GM23338 (cell line): ENCODE data around the gene CADPS. TPM values are rescaled to one million over a fixed set of nuclear protein-coding genes. Genes with fewer than 3 reads are reported as not detected.

Experiments
- ATAC-seq: fragments of 200-7000 bp; cut with Tn5 transposase; 3 replicates; pipeline ENCODE4 v1.9.1; 2020
- DNase-seq: peaks from one replicate; pipeline ENCODE4 v3.0.0-alpha.2; 2015; ENCODE audit warnings: low spot score
- H2AFZ ChIP-seq: fragments of 200-600 bp; sonication (generic); 2 replicates; pipeline ENCODE4 v1.8.0; 2016; ENCODE audit warnings: antibody characterized with exemption, mild to moderate bottlenecking, moderate library complexity
- H3F3A ChIP-seq: fragments of 200-600 bp; sonication (generic); replicated peaks from 2 replicates; pipeline ENCODE4 v1.8.0; 2017; ENCODE audit warnings: antibody characterized with exemption, mixed run types, low read depth
- H3K27ac ChIP-seq: fragments of 200-600 bp; sonication (generic); 2 replicates; pipeline ENCODE4 v1.6.1; 2016; ENCODE audit warnings: low read depth
- H3K27me3 ChIP-seq: fragments of 200-600 bp; sonication (generic); 2 replicates; pipeline ENCODE4 v1.8.0; 2016; ENCODE audit warnings: mild to moderate bottlenecking, mixed run types, moderate library complexity; ENCODE audit not compliant: insufficient read depth
- H3K36me3 ChIP-seq: fragments of 200-600 bp; sonication (generic); 2 replicates; pipeline ENCODE4 v1.8.0; 2016; ENCODE audit warnings: mild to moderate bottlenecking; ENCODE audit not compliant: insufficient read depth
- H3K4me1 ChIP-seq: fragments of 200-600 bp; sonication (generic); 2 replicates; pipeline ENCODE4 v1.8.0; 2016; ENCODE audit warnings: mild to moderate bottlenecking, moderate library complexity; ENCODE audit not compliant: insufficient read depth
- H3K4me2 ChIP-seq: fragments of 200-600 bp; sonication (generic); 2 replicates; pipeline ENCODE4 v1.7.1; 2017; ENCODE audit warnings: mixed run types
- H3K4me3 ChIP-seq: fragments of 200-600 bp; sonication (generic); 2 replicates; pipeline ENCODE4 v1.6.1; 2016; ENCODE audit warnings: mixed run types
- H3K79me2 ChIP-seq: fragments of 200-600 bp; sonication (generic); replicated peaks from 2 replicates; pipeline ENCODE4 v1.8.0; 2017; ENCODE audit warnings: mild to moderate bottlenecking; ENCODE audit not compliant: insufficient read depth
- H3K9me2 ChIP-seq: fragments of 200-600 bp; sonication (generic); 2 replicates; pipeline ENCODE4 v1.8.0; 2017; ENCODE audit not compliant: insufficient read depth
- H4K20me1 ChIP-seq: fragments of 200-600 bp; sonication (generic); replicated peaks from 2 replicates; pipeline ENCODE4 v1.8.0; 2017; ENCODE audit warnings: mild to moderate bottlenecking; ENCODE audit not compliant: insufficient read depth
- H3K27ac Mint-ChIP-seq: 2 replicates; pipeline ENCODE4 v1.8.0; 2020; ENCODE audit warnings: inconsistent platforms, mild to moderate bottlenecking, moderate library complexity, mixed read lengths
- H3K27me3 Mint-ChIP-seq: 3 replicates; pipeline ENCODE4 v1.8.0; 2022; ENCODE audit warnings: low read depth, mild to moderate bottlenecking, moderate library complexity, mixed read lengths, inconsistent platforms; ENCODE audit not compliant: insufficient read depth, poor library complexity
- H3K36me3 Mint-ChIP-seq: 3 replicates; pipeline ENCODE4 v1.8.0; 2021; ENCODE audit warnings: low read depth, mild to moderate bottlenecking, inconsistent platforms, moderate library complexity, mixed read lengths
- H3K4me1 Mint-ChIP-seq: 3 replicates; pipeline ENCODE4 v1.8.0; 2020; ENCODE audit warnings: mild to moderate bottlenecking, inconsistent platforms, mixed read lengths
- H3K4me3 Mint-ChIP-seq: 3 replicates; pipeline ENCODE4 v1.8.0; 2021; ENCODE audit warnings: moderate library complexity, mild to moderate bottlenecking, inconsistent platforms, mixed read lengths
- H3K9me3 Mint-ChIP-seq: 3 replicates; pipeline ENCODE4 v1.8.0; 2020; ENCODE audit warnings: moderate library complexity, mild to moderate bottlenecking, inconsistent platforms, mixed read lengths
- CREB1 ChIP-seq: fragments of 250-450 bp; sonication (Bioruptor Pico); IDR thresholded peaks from 2 replicates; pipeline ENCODE4 v1.5.0; 2020; ENCODE audit warnings: low read depth, mild to moderate bottlenecking, moderate library complexity
- ETS1 ChIP-seq: IDR thresholded peaks from 2 replicates; pipeline ENCODE4 v1.6.1; 2016; ENCODE audit warnings: antibody characterized with exemption
- EZH2 ChIP-seq: fragments of 200-600 bp; sonication (generic); IDR thresholded peaks from one replicate; pipeline ENCODE4 v1.8.0; 2017; ENCODE audit warnings: antibody characterized with exemption, mild to moderate bottlenecking, low read depth; ENCODE audit not compliant: unreplicated experiment
- EZH2phosphoT487 ChIP-seq: fragments of 200-600 bp; sonication (generic); IDR thresholded peaks from one replicate; pipeline ENCODE4 v1.8.1; 2018; ENCODE audit warnings: antibody characterized with exemption; ENCODE audit not compliant: unreplicated experiment
- JUNB ChIP-seq: IDR thresholded peaks from one replicate; pipeline ENCODE4 v1.6.1; 2016; ENCODE audit warnings: antibody characterized with exemption; ENCODE audit not compliant: unreplicated experiment
- POLR2AphosphoS5 ChIP-seq: IDR thresholded peaks from 2 replicates; pipeline ENCODE4 v1.6.1; 2016; ENCODE audit warnings: antibody characterized with exemption, low read depth
- REST ChIP-seq: IDR thresholded peaks from one replicate; pipeline ENCODE4 v1.6.1; 2018; ENCODE audit warnings: antibody characterized with exemption; ENCODE audit not compliant: unreplicated experiment
- ZNF114 ChIP-seq: fragments of 250-450 bp; sonication (Bioruptor Pico); IDR thresholded peaks from 2 replicates; pipeline ENCODE4 v1.5.0; 2020; ENCODE audit warnings: mild to moderate bottlenecking, moderate library complexity
- ZNF331 ChIP-seq: fragments of 250-450 bp; sonication (Bioruptor Pico); IDR thresholded peaks from 2 replicates; pipeline ENCODE4 v1.5.0; 2020; ENCODE audit warnings: low read depth, mild to moderate bottlenecking, moderate library complexity
- ZNF462 ChIP-seq: fragments of 250-450 bp; sonication (Bioruptor Pico); IDR thresholded peaks from 2 replicates; pipeline ENCODE4 v1.5.0; 2020; ENCODE audit warnings: mild to moderate bottlenecking, moderate library complexity
- polyA plus RNA-seq: library from polyadenylated mRNA; unstranded; fragments of >200 nt; fragmentation: Nextera tagmentation; extraction: Ambion mirVana; gene quantifications from 2 replicates; pipeline ENCODE4 v1.2.1, GENCODE V29; 2016
- total RNA-seq: library from RNA; depleted of rRNA; stranded (reverse); fragments of >200 nt; shearing (Covaris generic); gene quantifications from 2 replicates; pipeline ENCODE4 v1.2.3, GENCODE V29; 2014

Gene CADPS
- total and polyA plus RNA-seq, 2 experiments from 2014 or later: 14.7 to 22.0 TPM

GRCh38 chr3:62696011-62696410, 179.2 kb downstream of the CADPS start:
- H3K27me3 ChIP-seq: no peaks in the 10 kb centered on the region
- H3K4me1 ChIP-seq: no peaks in the 10 kb centered on the region
- H4K20me1 ChIP-seq: no peaks in the 10 kb centered on the region
- H3K36me3 Mint-ChIP-seq: no peaks in the 10 kb centered on the region
- no peak for DNase-seq
- no peak for ATAC-seq
- no peak overlapping the region for H3K4me3 ChIP-seq
- H3K36me3 ChIP-seq: no peaks in the 10 kb centered on the region
- H3F3A ChIP-seq: no peaks in the 10 kb centered on the region
- no peaks in the 10 kb centered on the region for H3K79me2 ChIP-seq
- H3K4me2 ChIP-seq: no peak overlapping the region
- H3K27me3 Mint-ChIP-seq: peaks cover 4% of the 10 kb centered on the region
- no peak overlapping the region for H3K27ac Mint-ChIP-seq
- peaks cover 11% of the 10 kb centered on the region for H3K4me1 Mint-ChIP-seq
- no peak overlapping the region for H3K4me3 Mint-ChIP-seq
- H3K9me2 ChIP-seq: peaks cover 5% of the 10 kb centered on the region; the same call in 1 of the 2 replicates
- no peak overlapping the region for H3K27ac ChIP-seq
- TF ChIP-seq ZNF114 (CRISPR knock-in tag): no peak
- no peak for TF ChIP-seq POLR2AphosphoS5
- no peaks in the 10 kb centered on the region for H3K9me3 Mint-ChIP-seq
- no peak overlapping the region for H2AFZ ChIP-seq

GRCh38 chr3:62688812-62689211, 186.4 kb downstream of the CADPS start:
- ATAC-seq: no peak
- Histone ChIP-seq H3K4me3 (no peak overlapping the region), H3F3A (no peaks in the 10 kb centered on the region), H3K4me1 (no peaks in the 10 kb centered on the region), H3K27me3 (no peaks in the 10 kb centered on the region), H3K79me2 (no peaks in the 10 kb centered on the region), H2AFZ (no peak overlapping the region), H4K20me1 (no peaks in the 10 kb centered on the region), H3K36me3 (no peaks in the 10 kb centered on the region), H3K4me2 (no peak overlapping the region), H3K27ac (no peak overlapping the region), H3K9me2 (0 out of 2 replicates have a peak, but pooled peaks cover 3% of the 10 kb centered on the region)
- Mint-ChIP-seq H3K36me3 (no peaks in the 10 kb centered on the region), H3K9me3 (no peaks in the 10 kb centered on the region), H3K27me3 (no peaks in the 10 kb centered on the region), H3K4me3 (no peak overlapping the region), H3K4me1 (peaks cover 14% of the 10 kb centered on the region), H3K27ac (no peak overlapping the region)
- no peak for DNase-seq
- no peak for TF ChIP-seq JUNB
- TF ChIP-seq EZH2phosphoT487: no peak
- TF ChIP-seq CREB1 (CRISPR knock-in tag): no peak
- no peak for TF ChIP-seq ZNF331 (CRISPR knock-in tag)
- TF ChIP-seq ETS1: no peak
- TF ChIP-seq ZNF462 (CRISPR knock-in tag): no peak
- TF ChIP-seq REST: no peak
- no peak for TF ChIP-seq EZH2
